Astrocyte of the spinal cord (primary cell): ENCODE results near the gene SRP68.
A peak's percentile ranks its signal among the peaks of the same experiment; 100 is the strongest.

Experiments used
- DNase-seq: peaks from one replicate; pipeline ENCODE4 v3.0.0; 2011; ENCODE audit warnings: low read depth, low spot score
- H3K4me3 ChIP-seq: 2 replicates; pipeline ENCODE4 v1.5.1; 2011; ENCODE audit warnings: low read depth, mild to moderate bottlenecking, low read length, moderate library complexity
- CTCF ChIP-seq: IDR thresholded peaks from 2 replicates; pipeline ENCODE4 v1.5.1; 2012; ENCODE audit warnings: low read depth, mild to moderate bottlenecking, low read length, inconsistent platforms
- in situ Hi-C: cut with HindIII; loops from 2 replicates; pipeline ENCODE4 v1.10.0; 2017; ENCODE audit warnings: low sequenced_read_pairs

SRP68 gene

GRCh38 chr17:76072148-76072858, at the start of gene SRP68:
SRP68 (minus strand) TSS chr17:76072517; CDS start chr17:76072491, 26 bp downstream.
- H3K4me3 ChIP-seq: peak within 1 kb of the TSS; percentile 68
- no peak for TF ChIP-seq CTCF
- DNase-seq: peak; percentile 93
- in situ Hi-C loops: no loop called here

- TF ChIP-seq CTCF: no peak
- no peak for DNase-seq
- peak overlapping the region; percentile 17 for H3K4me3 ChIP-seq
- in situ Hi-C loops: no loop called here
Observed at GRCh38 chr17:76121932-76122430, 49.7 kb upstream of the SRP68 start.

GRCh38 chr17:76120658-76121008, 48.3 kb upstream of the SRP68 start:
- no peak overlapping the region for H3K4me3 ChIP-seq
- DNase-seq: no peak
- in situ Hi-C loops: no loop called here
- no peak for TF ChIP-seq CTCF

- in situ Hi-C loops: no loop called here
- H3K4me3 ChIP-seq: no peak overlapping the region
- TF ChIP-seq CTCF: no peak
- DNase-seq: no peak
Observed at GRCh38 chr17:76119409-76120371, 47.4 kb upstream of the SRP68 start.

- TF ChIP-seq CTCF: no peak
- H3K4me3 ChIP-seq: no peak overlapping the region
- DNase-seq: no peak
- in situ Hi-C loops: no loop called here
Observed at GRCh38 chr17:76115138-76115754, 42.9 kb upstream of the SRP68 start.

GRCh38 chr17:76111956-76112355, 39.6 kb upstream of the SRP68 start:
- in situ Hi-C loops: no loop called here
- peak; percentile 48 for DNase-seq
- no peak overlapping the region for H3K4me3 ChIP-seq
- no peak for TF ChIP-seq CTCF
